Astrocyte (in vitro differentiated cells and primary cell): ENCODE data around the gene ERG28. TPM values are rescaled to one million over a fixed set of nuclear protein-coding genes. Genes with fewer than 3 reads are reported as not detected.

Source experiments
- DNase-seq: peaks from one replicate; pipeline ENCODE4 v3.0.0-alpha.2; 2010; ENCODE audit warnings: low read depth
- FAIRE-seq: peaks from 2 replicates; lab custom pipeline; 2011; peaks lifted over from hg19 to GRCh38; lab: Jason Lieb, UNC
- H2AFZ ChIP-seq: 2 replicates; pipeline ENCODE4 v1.6.0; 2012; ENCODE audit warnings: low read depth, low read length, inconsistent platforms
- H3K27ac ChIP-seq: 2 replicates; pipeline ENCODE4 v1.5.1; 2011; ENCODE audit warnings: low read depth, low read length, inconsistent platforms
- H3K27me3 ChIP-seq: 2 replicates; pipeline ENCODE4 v1.6.0; 2011; ENCODE audit warnings: low read length, inconsistent platforms; ENCODE audit not compliant: insufficient read depth
- H3K36me3 ChIP-seq: 2 replicates; pipeline ENCODE4 v1.5.1; 2011; ENCODE audit warnings: low read length, inconsistent platforms; ENCODE audit not compliant: insufficient read depth
- H3K4me1 ChIP-seq: 2 replicates; pipeline ENCODE4 v1.5.1; 2011; ENCODE audit warnings: low read length, inconsistent platforms; ENCODE audit not compliant: insufficient read depth
- H3K4me2 ChIP-seq: 2 replicates; pipeline ENCODE4 v1.6.0; 2012; ENCODE audit warnings: low read length, inconsistent platforms
- H3K4me3 ChIP-seq: 2 replicates; pipeline ENCODE4 v1.5.1; 2011; ENCODE audit warnings: low read depth, mild to moderate bottlenecking, low read length, inconsistent platforms; ENCODE audit not compliant: insufficient read depth
- H3K79me2 ChIP-seq: 2 replicates; pipeline ENCODE4 v1.6.0; 2012; ENCODE audit warnings: mild to moderate bottlenecking, low read length, inconsistent platforms; ENCODE audit not compliant: insufficient read depth
- H3K9ac ChIP-seq: 2 replicates; pipeline ENCODE4 v1.6.0; 2012; ENCODE audit warnings: mild to moderate bottlenecking, low read length, inconsistent platforms
- H3K9me3 ChIP-seq: 2 replicates; pipeline ENCODE4 v1.5.1; 2012; ENCODE audit warnings: low read depth, mild to moderate bottlenecking, low read length, inconsistent platforms; ENCODE audit not compliant: insufficient read depth
- H4K20me1 ChIP-seq: 2 replicates; pipeline ENCODE4 v1.6.0; 2012; ENCODE audit warnings: low read length, inconsistent platforms; ENCODE audit not compliant: insufficient read depth
- H3K27ac Mint-ChIP-seq: one replicate; pipeline ENCODE4 v1.8.0; 2021; ENCODE audit warnings: mild to moderate bottlenecking, mixed read lengths; ENCODE audit not compliant: unreplicated experiment
- H3K27me3 Mint-ChIP-seq: one replicate; pipeline ENCODE4 v1.8.0; 2021; ENCODE audit warnings: low read depth, mixed read lengths; ENCODE audit not compliant: unreplicated experiment
- H3K36me3 Mint-ChIP-seq: one replicate; pipeline ENCODE4 v1.8.0; 2021; ENCODE audit warnings: low read depth, mixed read lengths; ENCODE audit not compliant: unreplicated experiment
- H3K4me1 Mint-ChIP-seq: one replicate; pipeline ENCODE4 v1.8.0; 2021; ENCODE audit warnings: low read depth, mixed read lengths; ENCODE audit not compliant: unreplicated experiment
- H3K4me3 Mint-ChIP-seq: one replicate; pipeline ENCODE4 v1.8.0; 2021; ENCODE audit warnings: mild to moderate bottlenecking, moderate library complexity, mixed read lengths; ENCODE audit not compliant: unreplicated experiment
- H3K9me3 Mint-ChIP-seq: one replicate; pipeline ENCODE4 v1.8.0; 2021; ENCODE audit warnings: mild to moderate bottlenecking, mixed read lengths; ENCODE audit not compliant: unreplicated experiment
- EZH2 ChIP-seq: IDR thresholded peaks from 2 replicates; pipeline ENCODE4 v1.6.1; 2012; ENCODE audit warnings: mild to moderate bottlenecking, low read length, inconsistent platforms; ENCODE audit not compliant: insufficient read depth
- total RNA-seq: library from RNA; stranded (reverse); gene quantifications from 2 replicates; pipeline ENCODE4 v1.2.1, GENCODE V29; 2021
- TF ChIP-seq, protein P1 (sequence below): IDR thresholded peaks from 2 replicates; pipeline ENCODE4 v1.5.1; 2011; ENCODE audit warnings: low read depth, mild to moderate bottlenecking, inconsistent platforms, low read length, moderate library complexity; ENCODE audit not compliant: insufficient read depth

Gene ERG28
- total RNA-seq, 1 donor from 2014 or later, result 23.1 TPM

DNA sequence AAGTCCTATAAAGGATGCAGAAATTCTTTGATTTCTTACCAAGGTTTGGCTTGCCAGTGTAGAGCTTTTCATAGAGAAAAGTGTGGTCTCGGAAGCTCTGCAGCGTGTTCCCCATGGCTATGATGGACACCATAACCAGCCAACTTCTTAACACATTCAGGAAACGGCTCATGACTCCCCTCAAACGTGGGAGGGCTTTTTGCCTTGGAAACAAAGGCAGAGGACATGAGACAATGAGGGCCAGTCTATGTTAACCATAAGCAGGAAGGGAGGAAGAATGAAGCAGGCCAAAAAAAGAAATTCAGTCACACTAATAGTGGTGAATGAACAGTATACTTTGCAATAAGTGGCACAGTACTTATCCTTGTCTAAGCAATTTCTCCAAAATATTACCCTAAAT is 3.3 kb downstream of the ERG28 start:
- DNase-seq (no peak), FAIRE-seq (no peak)
- Histone ChIP-seq H2AFZ (no peak overlapping the region), H4K20me1 (peaks cover 3% of the 10 kb centered on the region), H3K9me3 (no peaks in the 10 kb centered on the region), H3K27ac (no peak overlapping the region), H3K4me2 (no peak overlapping the region), H3K9ac (no peak overlapping the region), H3K79me2 (peaks cover 25% of the 10 kb centered on the region), H3K36me3 (peaks cover 5% of the 10 kb centered on the region), H3K4me1 (no peaks in the 10 kb centered on the region), H3K27me3 (no peaks in the 10 kb centered on the region), H3K4me3 (no peak overlapping the region)
- Mint-ChIP-seq H3K27ac (no peak overlapping the region), H3K36me3 (peaks cover 7% of the 10 kb centered on the region), H3K4me3 (no peak overlapping the region), H3K9me3 (no peaks in the 10 kb centered on the region), H3K27me3 (no peaks in the 10 kb centered on the region), H3K4me1 (peaks cover 11% of the 10 kb centered on the region)
- TF ChIP-seq, protein P1, sequence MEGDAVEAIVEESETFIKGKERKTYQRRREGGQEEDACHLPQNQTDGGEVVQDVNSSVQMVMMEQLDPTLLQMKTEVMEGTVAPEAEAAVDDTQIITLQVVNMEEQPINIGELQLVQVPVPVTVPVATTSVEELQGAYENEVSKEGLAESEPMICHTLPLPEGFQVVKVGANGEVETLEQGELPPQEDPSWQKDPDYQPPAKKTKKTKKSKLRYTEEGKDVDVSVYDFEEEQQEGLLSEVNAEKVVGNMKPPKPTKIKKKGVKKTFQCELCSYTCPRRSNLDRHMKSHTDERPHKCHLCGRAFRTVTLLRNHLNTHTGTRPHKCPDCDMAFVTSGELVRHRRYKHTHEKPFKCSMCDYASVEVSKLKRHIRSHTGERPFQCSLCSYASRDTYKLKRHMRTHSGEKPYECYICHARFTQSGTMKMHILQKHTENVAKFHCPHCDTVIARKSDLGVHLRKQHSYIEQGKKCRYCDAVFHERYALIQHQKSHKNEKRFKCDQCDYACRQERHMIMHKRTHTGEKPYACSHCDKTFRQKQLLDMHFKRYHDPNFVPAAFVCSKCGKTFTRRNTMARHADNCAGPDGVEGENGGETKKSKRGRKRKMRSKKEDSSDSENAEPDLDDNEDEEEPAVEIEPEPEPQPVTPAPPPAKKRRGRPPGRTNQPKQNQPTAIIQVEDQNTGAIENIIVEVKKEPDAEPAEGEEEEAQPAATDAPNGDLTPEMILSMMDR, result no peak
- no peak for TF ChIP-seq EZH2

DNA sequence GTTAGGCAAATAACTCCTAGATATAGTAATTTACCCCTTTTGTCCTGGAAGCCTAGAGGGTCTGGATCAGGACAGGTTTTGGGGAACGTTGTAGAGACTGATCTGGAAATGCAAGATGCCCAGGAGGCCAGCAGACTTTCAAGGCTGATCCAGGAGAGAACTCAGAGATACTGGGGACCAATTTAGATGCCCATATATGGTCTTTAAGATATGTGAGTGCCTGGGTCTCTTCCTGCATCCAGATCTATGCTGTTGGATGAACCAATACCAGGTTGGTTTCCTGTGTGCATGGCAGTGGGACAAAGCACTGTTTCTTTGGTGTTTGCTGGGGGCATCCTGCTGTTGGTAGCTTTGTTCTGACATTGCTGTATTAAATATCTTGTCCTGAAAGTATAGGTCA is 5.4 kb downstream of the ERG28 start:
- H3K4me1 ChIP-seq, result no peaks in the 10 kb centered on the region
- DNase-seq, result no peak
- H3K27ac ChIP-seq, result no peak overlapping the region
- FAIRE-seq, result no peak
- no peak overlapping the region for H3K9ac ChIP-seq
- Mint-ChIP-seq H3K27ac (no peak overlapping the region), H3K9me3 (no peaks in the 10 kb centered on the region), H3K27me3 (no peaks in the 10 kb centered on the region), H3K36me3 (peaks cover 13% of the 10 kb centered on the region), H3K4me3 (no peak overlapping the region), H3K4me1 (peaks cover 6% of the 10 kb centered on the region)
- H3K36me3 ChIP-seq, result peaks cover 26% of the 10 kb centered on the region
- peaks cover 3% of the 10 kb centered on the region for H4K20me1 ChIP-seq
- H3K4me2 ChIP-seq, result no peak overlapping the region
- no peak overlapping the region for H3K4me3 ChIP-seq
- no peaks in the 10 kb centered on the region for H3K27me3 ChIP-seq
- TF ChIP-seq, protein P1, result no peak
- TF ChIP-seq EZH2, result no peak
- no peaks in the 10 kb centered on the region for H3K9me3 ChIP-seq
- H3K79me2 ChIP-seq, result peaks cover 12% of the 10 kb centered on the region
- H2AFZ ChIP-seq, result no peak overlapping the region

DNA sequence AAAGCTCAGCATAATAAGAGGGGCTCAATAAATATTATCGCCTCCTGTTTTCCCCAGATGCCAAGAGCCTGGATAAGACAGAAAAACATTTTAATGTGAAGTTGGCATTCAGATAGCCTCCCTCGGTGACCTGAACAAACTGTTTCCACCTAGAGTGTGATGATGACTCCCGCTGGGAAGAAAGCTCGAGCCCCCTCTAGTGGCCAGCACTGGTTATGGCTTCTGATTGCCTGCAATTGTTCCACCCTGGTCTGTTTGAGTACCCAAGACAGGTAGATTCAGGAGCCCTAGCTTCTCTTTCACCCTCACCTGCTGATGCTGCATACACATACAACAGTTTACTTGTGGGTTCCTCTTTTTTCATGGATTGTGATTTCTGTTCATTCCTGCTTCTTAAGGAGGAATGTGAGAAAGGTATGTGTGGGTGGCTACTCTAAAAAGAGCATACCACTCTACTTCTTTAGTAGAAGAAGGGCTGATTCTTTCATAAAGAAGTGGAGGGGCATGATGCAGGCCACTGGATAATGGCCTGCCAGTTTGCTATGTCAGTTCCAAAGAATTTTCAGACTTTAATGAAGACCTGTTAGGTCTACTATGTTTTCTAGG is 6.4 kb downstream of the ERG28 start:
- no peak overlapping the region for H3K27ac ChIP-seq
- peaks cover 7% of the 10 kb centered on the region for H3K79me2 ChIP-seq
- no peak overlapping the region for H2AFZ ChIP-seq
- no peaks in the 10 kb centered on the region for H3K9me3 ChIP-seq
- H3K9me3 Mint-ChIP-seq, result no peaks in the 10 kb centered on the region
- H3K36me3 ChIP-seq, result peaks cover 35% of the 10 kb centered on the region
- no peaks in the 10 kb centered on the region for H3K27me3 ChIP-seq
- FAIRE-seq (no peak), DNase-seq (peak; percentile 13)
- no peaks in the 10 kb centered on the region for H3K27me3 Mint-ChIP-seq
- H3K4me3 ChIP-seq, result no peak overlapping the region
- H3K4me1 ChIP-seq, result peaks cover 2% of the 10 kb centered on the region
- peaks cover 4% of the 10 kb centered on the region for H3K4me1 Mint-ChIP-seq
- no peak overlapping the region for H3K4me2 ChIP-seq
- H3K27ac Mint-ChIP-seq, result no peak overlapping the region
- no peak for TF ChIP-seq EZH2
- TF ChIP-seq, protein P1, result peak; percentile 99
- peaks cover 16% of the 10 kb centered on the region for H3K36me3 Mint-ChIP-seq
- no peak overlapping the region for H3K9ac ChIP-seq
- peaks cover 3% of the 10 kb centered on the region for H4K20me1 ChIP-seq
- H3K4me3 Mint-ChIP-seq, result no peak overlapping the region
